Neutrophil (primary cell): ENCODE results near the gene SOWAHC.
"Not testable (repeated sequence)": the region's sequence is repeated elsewhere in the genome, so short reads cannot be mapped to it uniquely, and the experiment has no call there.

Experiments
- H3K27ac ChIP-seq: fragments of 200-600 bp; sonication (generic); 2 replicates; pipeline ENCODE4 v1.5.1; 2016; ENCODE audit warnings: mild to moderate bottlenecking, moderate library complexity
- H3K27me3 ChIP-seq: fragments of 200-600 bp; sonication (generic); 2 replicates; pipeline ENCODE4 v1.6.0; 2016; ENCODE audit warnings: mild to moderate bottlenecking
- H3K36me3 ChIP-seq: fragments of 200-600 bp; sonication (generic); 2 replicates; pipeline ENCODE4 v1.5.1; 2017
- H3K4me1 ChIP-seq, 2 experiments: fragments of 200-600 bp in 1 of 2; sonication (generic) in 1 of 2; 1 replicate in 1 of 2; 2 replicates in 1 of 2; pipeline versions ENCODE4 v1.5.1 to v1.6.1; 2013 to 2016; ENCODE audit warnings: low read depth in 1 of 2, low read length in 1 of 2, mild to moderate bottlenecking in 1 of 2, moderate library complexity in 1 of 2; ENCODE audit not compliant: control insufficient read depth in 1 of 2, insufficient read depth in 1 of 2
- H3K4me3 ChIP-seq, 2 experiments: fragments of 200-600 bp in 1 of 2; sonication (generic) in 1 of 2; 1 replicate in 1 of 2; 2 replicates in 1 of 2; pipeline ENCODE4 v1.5.1; 2013 to 2016; ENCODE audit warnings: low read depth in 1 of 2, low read length in 1 of 2, mild to moderate bottlenecking in 1 of 2, moderate library complexity in 1 of 2
- H3K9me3 ChIP-seq: fragments of 200-600 bp; sonication (generic); 2 replicates; pipeline ENCODE4 v1.5.1; 2016
- CTCF ChIP-seq: fragments of 200-600 bp; sonication (generic); IDR thresholded peaks from 2 replicates; pipeline ENCODE4 v1.5.1; 2016; ENCODE audit warnings: antibody characterized with exemption

The SOWAHC gene

GRCh38 chr2:109623297-109623696, 9.1 kb downstream of the SOWAHC start:
- Histone ChIP-seq H3K4me1 (no peaks in the 10 kb centered on the region), H3K36me3 (no peaks in the 10 kb centered on the region), H3K27me3 (peaks cover 78% of the 10 kb centered on the region), H3K27ac (no peak overlapping the region), H3K4me3 (no peak overlapping the region), H3K9me3 (no peaks in the 10 kb centered on the region)
- no peak for TF ChIP-seq CTCF

GRCh38 chr2:109623923-109624322, 9.8 kb downstream of the SOWAHC start:
- no peak overlapping the region for H3K27ac ChIP-seq
- TF ChIP-seq CTCF = no peak
- H3K9me3 ChIP-seq = no peaks in the 10 kb centered on the region
- peaks cover 72% of the 10 kb centered on the region for H3K27me3 ChIP-seq
- no peak overlapping the region for H3K4me3 ChIP-seq
- H3K36me3 ChIP-seq = no peaks in the 10 kb centered on the region
- H3K4me1 ChIP-seq = no peaks in the 10 kb centered on the region

GRCh38 chr2:109624339-109624738, 10.2 kb downstream of the SOWAHC start:
- Histone ChIP-seq H3K9me3 (no peaks in the 10 kb centered on the region), H3K36me3 (no peaks in the 10 kb centered on the region), H3K27ac (no peak overlapping the region), H3K4me1 (no peaks in the 10 kb centered on the region), H3K27me3 (peaks cover 68% of the 10 kb centered on the region), H3K4me3 (no peak overlapping the region)
- TF ChIP-seq CTCF = no peak

GRCh38 chr2:109628321-109628720, 14.2 kb downstream of the SOWAHC start:
- not testable (repeated sequence) for H3K9me3 ChIP-seq, H3K36me3 ChIP-seq, H3K4me3 ChIP-seq, H3K4me1 ChIP-seq, H3K27ac ChIP-seq
- H3K27me3 ChIP-seq = peaks cover 28% of the 10 kb centered on the region

GRCh38 chr2:109629867-109630266, 15.7 kb downstream of the SOWAHC start:
- H3K36me3 ChIP-seq = no peaks in the 10 kb centered on the region
- H3K27me3 ChIP-seq = peaks cover 21% of the 10 kb centered on the region
- no peak overlapping the region for H3K4me3 ChIP-seq
- H3K4me1 ChIP-seq = no peaks in the 10 kb centered on the region
- H3K9me3 ChIP-seq = no peaks in the 10 kb centered on the region
- no peak overlapping the region for H3K27ac ChIP-seq
- TF ChIP-seq CTCF = no peak

GRCh38 chr2:109630441-109631430, 16.6 kb downstream of the SOWAHC start:
- Histone ChIP-seq H3K27ac (no peak overlapping the region), H3K4me1 (no peaks in the 10 kb centered on the region), H3K27me3 (peaks cover 20% of the 10 kb centered on the region), H3K4me3 (no peak overlapping the region), H3K9me3 (no peaks in the 10 kb centered on the region), H3K36me3 (no peaks in the 10 kb centered on the region)
- TF ChIP-seq CTCF = no peak
